Measurements from ENCODE around the gene BZW2. TPM values are rescaled to one million over a fixed set of nuclear protein-coding genes. Genes with fewer than 3 reads are reported as not detected.

Gene BZW2
- total and polyA plus RNA-seq, 2 donors (not counting 1 experiment from before 2014, with no cell fraction given) = 18.4 to 20.6 TPM

DNA sequence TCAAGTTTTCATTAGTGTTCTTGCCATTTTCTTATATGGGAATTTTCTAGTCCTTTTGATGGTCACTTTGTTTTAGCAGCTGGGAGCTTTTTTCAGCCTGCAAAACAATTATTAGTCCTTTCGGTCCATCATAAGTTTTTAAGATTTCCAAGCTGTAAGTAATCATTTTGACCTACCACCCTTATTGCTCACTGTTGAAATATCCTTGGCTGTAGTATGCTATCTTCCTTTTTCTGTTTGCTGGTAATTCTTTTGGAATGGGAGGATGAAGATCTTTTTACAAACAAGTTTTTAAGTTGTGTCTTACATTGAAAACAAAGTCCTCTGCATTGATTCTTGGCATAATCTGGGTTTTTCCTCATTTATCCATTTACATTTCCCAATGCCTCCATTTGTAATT, 24.0 kb downstream of the BZW2 start:
- H3K4me1 Mint-ChIP-seq = peaks cover 2% of the 10 kb centered on the region
- no CpG with 5 or more reads among the region's 1 CpG for WGBS (ENCODE audit: insufficient coverage)
- H3K27ac ChIP-seq (ENCODE audit: low read length in 2 of 2) = no peak overlapping the region
- TF ChIP-seq EZH2 (IDR thresholded peaks at IDR 0.05; ENCODE audit: borderline replicate concordance, insufficient read depth, low read depth, low read length, poor library complexity, severe bottlenecking) = no peak
- TF ChIP-seq, protein P1, sequence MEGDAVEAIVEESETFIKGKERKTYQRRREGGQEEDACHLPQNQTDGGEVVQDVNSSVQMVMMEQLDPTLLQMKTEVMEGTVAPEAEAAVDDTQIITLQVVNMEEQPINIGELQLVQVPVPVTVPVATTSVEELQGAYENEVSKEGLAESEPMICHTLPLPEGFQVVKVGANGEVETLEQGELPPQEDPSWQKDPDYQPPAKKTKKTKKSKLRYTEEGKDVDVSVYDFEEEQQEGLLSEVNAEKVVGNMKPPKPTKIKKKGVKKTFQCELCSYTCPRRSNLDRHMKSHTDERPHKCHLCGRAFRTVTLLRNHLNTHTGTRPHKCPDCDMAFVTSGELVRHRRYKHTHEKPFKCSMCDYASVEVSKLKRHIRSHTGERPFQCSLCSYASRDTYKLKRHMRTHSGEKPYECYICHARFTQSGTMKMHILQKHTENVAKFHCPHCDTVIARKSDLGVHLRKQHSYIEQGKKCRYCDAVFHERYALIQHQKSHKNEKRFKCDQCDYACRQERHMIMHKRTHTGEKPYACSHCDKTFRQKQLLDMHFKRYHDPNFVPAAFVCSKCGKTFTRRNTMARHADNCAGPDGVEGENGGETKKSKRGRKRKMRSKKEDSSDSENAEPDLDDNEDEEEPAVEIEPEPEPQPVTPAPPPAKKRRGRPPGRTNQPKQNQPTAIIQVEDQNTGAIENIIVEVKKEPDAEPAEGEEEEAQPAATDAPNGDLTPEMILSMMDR (IDR thresholded peaks at IDR 0.05) = no peak
- H3K79me2 ChIP-seq (ENCODE audit: control insufficient read depth, insufficient read depth, low read length) = peaks cover 18% of the 10 kb centered on the region
- H3K9ac ChIP-seq (ENCODE audit: low read length) = no peak overlapping the region
- H3K27ac Mint-ChIP-seq = no peak overlapping the region
- peaks cover 7 to 26% of the 10 kb centered on the region in 2 experiments for H3K36me3 ChIP-seq (replicated peaks in 1 of 2; ENCODE audit: control extremely low read depth in 1 of 2, control insufficient read depth in 1 of 2, extremely low read depth in 1 of 2, insufficient read depth in 2 of 2, low read length in 1 of 2)
- H3K27me3 ChIP-seq (replicated peaks in 1 of 4; ENCODE audit: control extremely low read depth in 1 of 4, control insufficient read depth in 3 of 4, insufficient read depth in 4 of 4, low read length in 3 of 4) = no peaks in the 10 kb centered on the region
- ChIA-PET CTCF (no interaction called here), POLR2A (no interaction called here)
- no peak overlapping the region for H3K4me2 ChIP-seq (replicated peaks; ENCODE audit: low read depth, low read length, poor library complexity, severe bottlenecking)
- ATAC-seq (ENCODE audit: low read depth) (no peak), DNase-seq (no peak)
- H3K9me3 ChIP-seq (ENCODE audit: control extremely low read depth in 1 of 3, control insufficient read depth in 2 of 3, insufficient read depth in 1 of 3, low read length in 2 of 3) = no peaks in the 10 kb centered on the region
- peaks cover 19% of the 10 kb centered on the region for H4K20me1 ChIP-seq (ENCODE audit: control insufficient read depth, insufficient read depth, low read length, poor library complexity, severe bottlenecking)
- no peak overlapping the region for H3K4me3 Mint-ChIP-seq
- no peak overlapping the region for H3K4me3 ChIP-seq (ENCODE audit: control extremely low read depth in 1 of 5, extremely low read depth in 1 of 5, insufficient read depth in 1 of 5, low read depth in 2 of 5, low read length in 4 of 5)
- H2AFZ ChIP-seq (ENCODE audit: insufficient read depth, low read depth, low read length, poor library complexity, severe bottlenecking) = no peak overlapping the region
- intact Hi-C loops (cut with micrococcal nuclease) = no loop called here
- no peaks in the 10 kb centered on the region for H3K27me3 Mint-ChIP-seq
- H3K4me1 ChIP-seq (ENCODE audit: control insufficient read depth in 2 of 2, insufficient read depth in 2 of 2, low read length in 2 of 2) = no peaks in the 10 kb centered on the region
- H3K9me3 Mint-ChIP-seq (ENCODE audit: insufficient read depth) = no peaks in the 10 kb centered on the region

DNA sequence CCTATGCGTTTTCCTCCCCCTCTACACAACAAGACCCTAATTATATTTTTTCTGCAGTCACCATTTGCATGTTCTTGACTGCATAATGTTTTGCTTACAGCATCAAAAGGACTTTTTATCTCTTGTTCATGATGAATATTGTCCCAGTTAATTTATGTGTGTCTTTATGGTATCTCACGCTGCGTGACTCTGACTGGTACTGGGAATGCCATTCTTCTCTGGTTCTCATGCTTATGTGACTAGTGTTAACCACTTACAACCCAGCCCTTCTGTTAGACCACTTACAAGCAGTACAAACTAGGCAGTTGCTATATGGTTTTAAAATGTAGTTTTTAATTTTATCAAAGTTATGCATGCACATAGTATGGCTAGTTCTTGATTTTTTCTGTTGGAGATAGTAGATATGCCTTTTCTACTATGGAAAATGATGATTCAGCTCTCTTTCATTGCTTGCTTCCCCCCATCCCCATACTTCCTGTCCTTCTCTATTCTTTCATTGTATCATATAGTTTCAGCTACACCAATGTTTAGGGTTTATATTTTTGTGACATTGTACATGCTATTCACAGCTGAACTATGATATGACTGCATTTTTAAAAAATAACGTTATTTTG, 24.9 kb downstream of the BZW2 start:
- ATAC-seq (ENCODE audit: low read depth) = no peak

More for the DNA sequence above, 24.9 kb downstream of the BZW2 start:
- WGBS (ENCODE audit: insufficient coverage) = 100% methylated on average over 2 of the region's 4 CpGs
- Histone ChIP-seq H4K20me1 (ENCODE audit: control insufficient read depth, insufficient read depth, low read length, poor library complexity, severe bottlenecking) (peaks cover 19% of the 10 kb centered on the region), H3K27ac (ENCODE audit: low read length in 2 of 2) (no peak overlapping the region), H3K27me3 (replicated peaks in 1 of 4; ENCODE audit: control extremely low read depth in 1 of 4, control insufficient read depth in 3 of 4, insufficient read depth in 4 of 4, low read length in 3 of 4) (no peaks in the 10 kb centered on the region), H3K9me3 (ENCODE audit: control extremely low read depth in 1 of 3, control insufficient read depth in 2 of 3, insufficient read depth in 1 of 3, low read length in 2 of 3) (no peaks in the 10 kb centered on the region), H3K4me2 (replicated peaks; ENCODE audit: low read depth, low read length, poor library complexity, severe bottlenecking) (no peak overlapping the region), H3K4me3 (ENCODE audit: control extremely low read depth in 1 of 5, extremely low read depth in 1 of 5, insufficient read depth in 1 of 5, low read depth in 2 of 5, low read length in 4 of 5) (no peak overlapping the region), H3K79me2 (ENCODE audit: control insufficient read depth, insufficient read depth, low read length) (peaks cover 19% of the 10 kb centered on the region), H2AFZ (ENCODE audit: insufficient read depth, low read depth, low read length, poor library complexity, severe bottlenecking) (no peak overlapping the region), H3K36me3 (replicated peaks in 1 of 2; ENCODE audit: control extremely low read depth in 1 of 2, control insufficient read depth in 1 of 2, extremely low read depth in 1 of 2, insufficient read depth in 2 of 2, low read length in 1 of 2) (peaks cover 12 to 33% of the 10 kb centered on the region in 2 experiments), H3K9ac (ENCODE audit: low read length) (no peak overlapping the region), H3K4me1 (ENCODE audit: control insufficient read depth in 2 of 2, insufficient read depth in 2 of 2, low read length in 2 of 2) (no peaks in the 10 kb centered on the region)
- no peak for DNase-seq
- H3K4me1 Mint-ChIP-seq = peaks cover 2% of the 10 kb centered on the region
- H3K27me3 Mint-ChIP-seq = no peaks in the 10 kb centered on the region
- TF ChIP-seq EZH2 (IDR thresholded peaks at IDR 0.05; ENCODE audit: borderline replicate concordance, insufficient read depth, low read depth, low read length, poor library complexity, severe bottlenecking) = no peak
- TF ChIP-seq, protein P1 (IDR thresholded peaks at IDR 0.05) = no peak
- CTCF ChIA-PET = no interaction called here
- H3K9me3 Mint-ChIP-seq (ENCODE audit: insufficient read depth) = no peaks in the 10 kb centered on the region
- H3K4me3 Mint-ChIP-seq = no peak overlapping the region
- H3K27ac Mint-ChIP-seq = no peak overlapping the region
- intact Hi-C loops (cut with micrococcal nuclease) = no loop called here
- POLR2A ChIA-PET = no interaction called here

All from B cell (primary cell).